Nephron (organoid): ENCODE measurements around the gene TMEM51.

ENCODE experiments used
- H3K27ac Mint-ChIP-seq, 3 experiments: 2 replicates each; pipeline ENCODE4 v1.8.0; 2020; ENCODE audit warnings: mixed read lengths in 3 of 3, mild to moderate bottlenecking in 2 of 3, moderate library complexity in 1 of 3
- H3K27me3 Mint-ChIP-seq: 2 replicates; pipeline ENCODE4 v1.8.0; 2021; ENCODE audit warnings: low read depth, mild to moderate bottlenecking, moderate library complexity, mixed read lengths
- H3K36me3 Mint-ChIP-seq: 2 replicates; pipeline ENCODE4 v1.8.0; 2020; ENCODE audit warnings: low read depth, mixed read lengths
- H3K4me1 Mint-ChIP-seq: 2 replicates; pipeline ENCODE4 v1.8.0; 2020; ENCODE audit warnings: mixed read lengths
- H3K4me3 Mint-ChIP-seq, 3 experiments: 2 replicates each; pipeline ENCODE4 v1.8.0; 2020; ENCODE audit warnings: mild to moderate bottlenecking in 3 of 3, mixed read lengths in 3 of 3, moderate library complexity in 2 of 3
- H3K9me3 Mint-ChIP-seq: 2 replicates; pipeline ENCODE4 v1.8.0; 2020; ENCODE audit warnings: mixed read lengths
- CTCF ChIP-seq, 3 experiments: fragments of 200-600 bp; sonication (generic); IDR thresholded peaks; one replicate each; pipeline ENCODE4 v1.5.0; 2021; ENCODE audit warnings: antibody characterized with exemption in 3 of 3; ENCODE audit not compliant: unreplicated experiment in 3 of 3

Gene TMEM51

GRCh38 chr1:15214527-15214926 is 61.0 kb downstream of the TMEM51 start:
- H3K4me1 Mint-ChIP-seq, result peaks cover 29% of the 10 kb centered on the region
- H3K27ac Mint-ChIP-seq, result peak overlapping the region; percentile 98 to 100 (median 99)
- peaks cover 3% of the 10 kb centered on the region for H3K27me3 Mint-ChIP-seq
- H3K4me3 Mint-ChIP-seq, result peak overlapping the region; percentile 57 to 69 (median 61)
- H3K36me3 Mint-ChIP-seq, result peaks cover 31% of the 10 kb centered on the region
- TF ChIP-seq CTCF (IDR thresholded peaks at IDR 0.05; ENCODE audit: unreplicated experiment in 3 of 3), result no peak
- peaks cover 3% of the 10 kb centered on the region for H3K9me3 Mint-ChIP-seq

GRCh38 chr1:15215116-15215515 is 61.6 kb downstream of the TMEM51 start:
- peaks cover 29% of the 10 kb centered on the region for H3K4me1 Mint-ChIP-seq
- peaks cover 36% of the 10 kb centered on the region for H3K36me3 Mint-ChIP-seq
- H3K27ac Mint-ChIP-seq, result peak overlapping the region; percentile 98 to 100 (median 99)
- TF ChIP-seq CTCF (IDR thresholded peaks at IDR 0.05; ENCODE audit: unreplicated experiment in 3 of 3), result no peak
- H3K27me3 Mint-ChIP-seq, result peaks cover 3% of the 10 kb centered on the region
- peaks cover 3% of the 10 kb centered on the region for H3K9me3 Mint-ChIP-seq
- peak overlapping the region in 1 of 3 experiments; percentile 69 for H3K4me3 Mint-ChIP-seq

- H3K9me3 Mint-ChIP-seq, result peaks cover 3% of the 10 kb centered on the region
- TF ChIP-seq CTCF (IDR thresholded peaks at IDR 0.05; ENCODE audit: unreplicated experiment in 3 of 3), result no peak
Observed at GRCh38 chr1:15217654-15218053, 64.1 kb downstream of the TMEM51 start.

GRCh38 chr1:15218287-15219279 is 65.0 kb downstream of the TMEM51 start:
- TF ChIP-seq CTCF (IDR thresholded peaks at IDR 0.05; ENCODE audit: unreplicated experiment in 3 of 3), result no peak
- H3K27me3 Mint-ChIP-seq, result peaks cover 3% of the 10 kb centered on the region

More at GRCh38 chr1:15217654-15218053, 64.1 kb downstream of the TMEM51 start:
- Mint-ChIP-seq H3K27ac (no peak overlapping the region), H3K4me1 (peaks cover 27% of the 10 kb centered on the region), H3K36me3 (peaks cover 41% of the 10 kb centered on the region), H3K27me3 (peaks cover 3% of the 10 kb centered on the region), H3K4me3 (no peak overlapping the region)

GRCh38 chr1:15219280-15220023 is 65.9 kb downstream of the TMEM51 start:
- Mint-ChIP-seq H3K36me3 (peaks cover 41% of the 10 kb centered on the region), H3K27me3 (no peaks in the 10 kb centered on the region), H3K27ac (no peak overlapping the region), H3K4me1 (peaks cover 16% of the 10 kb centered on the region), H3K9me3 (peaks cover 3% of the 10 kb centered on the region), H3K4me3 (no peak overlapping the region)
- no peak for TF ChIP-seq CTCF (IDR thresholded peaks at IDR 0.05; ENCODE audit: unreplicated experiment in 3 of 3)

More at GRCh38 chr1:15218287-15219279, 65.0 kb downstream of the TMEM51 start:
- Mint-ChIP-seq H3K4me3 (no peak overlapping the region), H3K27ac (no peak overlapping the region), H3K36me3 (peaks cover 41% of the 10 kb centered on the region), H3K9me3 (peaks cover 3% of the 10 kb centered on the region), H3K4me1 (peaks cover 18% of the 10 kb centered on the region)
